GM23338 (cell line): ENCODE measurements around the gene CGREF1. TPM values are rescaled to one million over a fixed set of nuclear protein-coding genes. Genes with fewer than 3 reads are reported as not detected.

Source experiments
- ATAC-seq: fragments of 200-7000 bp; cut with Tn5 transposase; 3 replicates; pipeline ENCODE4 v1.9.1; 2020
- DNase-seq: peaks from one replicate; pipeline ENCODE4 v3.0.0-alpha.2; 2015; ENCODE audit warnings: low spot score
- H2AFZ ChIP-seq: fragments of 200-600 bp; sonication (generic); 2 replicates; pipeline ENCODE4 v1.8.0; 2016; ENCODE audit warnings: antibody characterized with exemption, mild to moderate bottlenecking, moderate library complexity
- H3F3A ChIP-seq: fragments of 200-600 bp; sonication (generic); replicated peaks from 2 replicates; pipeline ENCODE4 v1.8.0; 2017; ENCODE audit warnings: antibody characterized with exemption, mixed run types, low read depth
- H3K27ac ChIP-seq: fragments of 200-600 bp; sonication (generic); 2 replicates; pipeline ENCODE4 v1.6.1; 2016; ENCODE audit warnings: low read depth
- H3K27me3 ChIP-seq: fragments of 200-600 bp; sonication (generic); 2 replicates; pipeline ENCODE4 v1.8.0; 2016; ENCODE audit warnings: mild to moderate bottlenecking, mixed run types, moderate library complexity; ENCODE audit not compliant: insufficient read depth
- H3K36me3 ChIP-seq: fragments of 200-600 bp; sonication (generic); 2 replicates; pipeline ENCODE4 v1.8.0; 2016; ENCODE audit warnings: mild to moderate bottlenecking; ENCODE audit not compliant: insufficient read depth
- H3K4me1 ChIP-seq: fragments of 200-600 bp; sonication (generic); 2 replicates; pipeline ENCODE4 v1.8.0; 2016; ENCODE audit warnings: mild to moderate bottlenecking, moderate library complexity; ENCODE audit not compliant: insufficient read depth
- H3K4me2 ChIP-seq: fragments of 200-600 bp; sonication (generic); 2 replicates; pipeline ENCODE4 v1.7.1; 2017; ENCODE audit warnings: mixed run types
- H3K4me3 ChIP-seq: fragments of 200-600 bp; sonication (generic); 2 replicates; pipeline ENCODE4 v1.6.1; 2016; ENCODE audit warnings: mixed run types
- H3K79me2 ChIP-seq: fragments of 200-600 bp; sonication (generic); replicated peaks from 2 replicates; pipeline ENCODE4 v1.8.0; 2017; ENCODE audit warnings: mild to moderate bottlenecking; ENCODE audit not compliant: insufficient read depth
- H3K9me2 ChIP-seq: fragments of 200-600 bp; sonication (generic); 2 replicates; pipeline ENCODE4 v1.8.0; 2017; ENCODE audit not compliant: insufficient read depth
- H4K20me1 ChIP-seq: fragments of 200-600 bp; sonication (generic); replicated peaks from 2 replicates; pipeline ENCODE4 v1.8.0; 2017; ENCODE audit warnings: mild to moderate bottlenecking; ENCODE audit not compliant: insufficient read depth
- H3K27ac Mint-ChIP-seq: 2 replicates; pipeline ENCODE4 v1.8.0; 2020; ENCODE audit warnings: inconsistent platforms, mild to moderate bottlenecking, moderate library complexity, mixed read lengths
- H3K27me3 Mint-ChIP-seq: 3 replicates; pipeline ENCODE4 v1.8.0; 2022; ENCODE audit warnings: low read depth, mild to moderate bottlenecking, moderate library complexity, mixed read lengths, inconsistent platforms; ENCODE audit not compliant: insufficient read depth, poor library complexity
- H3K36me3 Mint-ChIP-seq: 3 replicates; pipeline ENCODE4 v1.8.0; 2021; ENCODE audit warnings: low read depth, mild to moderate bottlenecking, inconsistent platforms, moderate library complexity, mixed read lengths
- H3K4me1 Mint-ChIP-seq: 3 replicates; pipeline ENCODE4 v1.8.0; 2020; ENCODE audit warnings: mild to moderate bottlenecking, inconsistent platforms, mixed read lengths
- H3K4me3 Mint-ChIP-seq: 3 replicates; pipeline ENCODE4 v1.8.0; 2021; ENCODE audit warnings: moderate library complexity, mild to moderate bottlenecking, inconsistent platforms, mixed read lengths
- H3K9me3 Mint-ChIP-seq: 3 replicates; pipeline ENCODE4 v1.8.0; 2020; ENCODE audit warnings: moderate library complexity, mild to moderate bottlenecking, inconsistent platforms, mixed read lengths
- CREB1 ChIP-seq: fragments of 250-450 bp; sonication (Bioruptor Pico); IDR thresholded peaks from 2 replicates; pipeline ENCODE4 v1.5.0; 2020; ENCODE audit warnings: low read depth, mild to moderate bottlenecking, moderate library complexity
- CTCF ChIP-seq, 2 experiments: fragments of 200-600 bp in 1 of 2; sonication (generic) in 1 of 2; conservative IDR thresholded peaks; 2 replicates each; pipeline versions ENCODE4 v1.5.1 to v1.6.1; 2016 to 2017; ENCODE audit warnings: antibody characterized with exemption in 2 of 2, low read depth in 2 of 2, mild to moderate bottlenecking in 2 of 2, moderate library complexity in 1 of 2
- ETS1 ChIP-seq: IDR thresholded peaks from 2 replicates; pipeline ENCODE4 v1.6.1; 2016; ENCODE audit warnings: antibody characterized with exemption
- EZH2 ChIP-seq: fragments of 200-600 bp; sonication (generic); IDR thresholded peaks from one replicate; pipeline ENCODE4 v1.8.0; 2017; ENCODE audit warnings: antibody characterized with exemption, mild to moderate bottlenecking, low read depth; ENCODE audit not compliant: unreplicated experiment
- EZH2phosphoT487 ChIP-seq: fragments of 200-600 bp; sonication (generic); IDR thresholded peaks from one replicate; pipeline ENCODE4 v1.8.1; 2018; ENCODE audit warnings: antibody characterized with exemption; ENCODE audit not compliant: unreplicated experiment
- JUNB ChIP-seq: IDR thresholded peaks from one replicate; pipeline ENCODE4 v1.6.1; 2016; ENCODE audit warnings: antibody characterized with exemption; ENCODE audit not compliant: unreplicated experiment
- NANOG ChIP-seq: IDR thresholded peaks from 2 replicates; pipeline ENCODE4 v1.6.1; 2016; ENCODE audit warnings: antibody characterized with exemption, borderline replicate concordance
- POLR2AphosphoS5 ChIP-seq: IDR thresholded peaks from 2 replicates; pipeline ENCODE4 v1.6.1; 2016; ENCODE audit warnings: antibody characterized with exemption, low read depth
- REST ChIP-seq: IDR thresholded peaks from one replicate; pipeline ENCODE4 v1.6.1; 2018; ENCODE audit warnings: antibody characterized with exemption; ENCODE audit not compliant: unreplicated experiment
- STAT1 ChIP-seq: IDR thresholded peaks from one replicate; pipeline ENCODE4 v1.6.1; 2016; ENCODE audit warnings: antibody characterized with exemption; ENCODE audit not compliant: unreplicated experiment
- polyA plus RNA-seq: library from polyadenylated mRNA; unstranded; fragments of >200 nt; fragmentation: Nextera tagmentation; extraction: Ambion mirVana; gene quantifications from 2 replicates; pipeline ENCODE4 v1.2.1, GENCODE V29; 2016
- total RNA-seq: library from RNA; depleted of rRNA; stranded (reverse); fragments of >200 nt; shearing (Covaris generic); gene quantifications from 2 replicates; pipeline ENCODE4 v1.2.3, GENCODE V29; 2014

The CGREF1 gene
- total and polyA plus RNA-seq, 2 experiments from 2014 or later = 4.1 to 4.5 TPM

GRCh38 chr2:27122791-27123190, 3.9 kb upstream of the CGREF1 start:
- H3K27ac Mint-ChIP-seq = no peak overlapping the region
- Histone ChIP-seq H4K20me1 (no peaks in the 10 kb centered on the region), H3K36me3 (no peaks in the 10 kb centered on the region), H3F3A (peaks cover 9% of the 10 kb centered on the region; the same call in 1 of the 2 replicates), H3K27ac (no peak overlapping the region), H3K4me2 (peak overlapping the region; percentile 90), H3K4me3 (peak overlapping the region; percentile 70; the same call in 1 of the 2 replicates), H2AFZ (peak overlapping the region; percentile 98; the same call in 1 of the 2 replicates), H3K9me2 (no peaks in the 10 kb centered on the region), H3K79me2 (no peaks in the 10 kb centered on the region), H3K27me3 (peaks cover 63% of the 10 kb centered on the region), H3K4me1 (peaks cover 20% of the 10 kb centered on the region)
- H3K27me3 Mint-ChIP-seq = peaks cover 52% of the 10 kb centered on the region
- no peaks in the 10 kb centered on the region for H3K9me3 Mint-ChIP-seq
- H3K4me3 Mint-ChIP-seq = peak overlapping the region; percentile 85
- H3K36me3 Mint-ChIP-seq = no peaks in the 10 kb centered on the region; the same call in 2 of the 3 replicates
- H3K4me1 Mint-ChIP-seq = peaks cover 20% of the 10 kb centered on the region
- no peak for DNase-seq
- ATAC-seq = no peak
- TF ChIP-seq POLR2AphosphoS5 = no peak
- no peak for TF ChIP-seq STAT1
- no peak for TF ChIP-seq JUNB
- no peak for TF ChIP-seq EZH2
- no peak for TF ChIP-seq ETS1
- TF ChIP-seq REST = no peak

- H3K27me3 Mint-ChIP-seq = peaks cover 55% of the 10 kb centered on the region
- H3K27ac ChIP-seq = no peak overlapping the region
- H3K4me3 Mint-ChIP-seq = no peak overlapping the region
- H3K36me3 Mint-ChIP-seq = no peaks in the 10 kb centered on the region; the same call in 2 of the 3 replicates
- no peak overlapping the region for H2AFZ ChIP-seq
- H3K27ac Mint-ChIP-seq = no peak overlapping the region
- no peaks in the 10 kb centered on the region for H3K9me3 Mint-ChIP-seq
- peaks cover 20% of the 10 kb centered on the region for H3K4me1 Mint-ChIP-seq
- H3F3A ChIP-seq = peaks cover 9% of the 10 kb centered on the region; the same call in 1 of the 2 replicates
- H4K20me1 ChIP-seq = no peaks in the 10 kb centered on the region
- H3K79me2 ChIP-seq = no peaks in the 10 kb centered on the region
- H3K27me3 ChIP-seq = peaks cover 72% of the 10 kb centered on the region
- peaks cover 20% of the 10 kb centered on the region for H3K4me1 ChIP-seq
- no peak for ATAC-seq
- no peaks in the 10 kb centered on the region for H3K9me2 ChIP-seq
- H3K4me2 ChIP-seq = no peak overlapping the region
- no peak overlapping the region for H3K4me3 ChIP-seq
- no peaks in the 10 kb centered on the region for H3K36me3 ChIP-seq
- no peak for DNase-seq
- TF ChIP-seq STAT1 (no peak), EZH2phosphoT487 (no peak), NANOG (no peak), CTCF (conservative IDR thresholded peaks at IDR 0.05; ENCODE audit: low read depth in 2 of 2) (no peak), CREB1 (CRISPR knock-in tag) (no peak)
Observed at GRCh38 chr2:27121906-27122305, 3.0 kb upstream of the CGREF1 start.
